GM19372 (cell line): ENCODE data around the gene TEX11.

Experiments
- ATAC-seq: cut with Tn5 transposase; IDR thresholded peaks from one replicate; pipeline ENCODE4 v1.9.1; 2021; ENCODE audit warnings: mild to moderate bottlenecking, low read depth, moderate library complexity; ENCODE audit not compliant: unreplicated experiment

The TEX11 gene

DNA sequence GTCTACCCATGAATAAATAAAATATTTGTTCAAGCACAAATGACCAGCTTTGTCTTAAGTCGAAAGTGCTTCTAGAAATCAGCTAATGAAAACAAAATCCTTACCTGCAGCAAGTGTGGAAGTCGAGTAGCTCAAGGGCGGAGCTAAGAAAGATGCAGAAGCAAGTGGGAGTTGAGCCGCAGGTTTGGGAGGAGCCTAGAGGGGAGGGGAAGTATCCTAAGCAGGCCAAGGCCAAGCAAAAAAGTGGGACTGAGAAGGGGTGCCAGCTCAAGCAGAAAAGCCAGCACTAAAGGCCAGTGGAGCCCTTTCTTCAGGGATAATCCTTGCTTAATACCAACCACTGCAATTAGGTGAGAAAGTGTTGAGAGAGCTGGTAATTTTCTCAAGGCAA lies 403.1 kb downstream of the TEX11 start:
- ATAC-seq, result no peak

DNA sequence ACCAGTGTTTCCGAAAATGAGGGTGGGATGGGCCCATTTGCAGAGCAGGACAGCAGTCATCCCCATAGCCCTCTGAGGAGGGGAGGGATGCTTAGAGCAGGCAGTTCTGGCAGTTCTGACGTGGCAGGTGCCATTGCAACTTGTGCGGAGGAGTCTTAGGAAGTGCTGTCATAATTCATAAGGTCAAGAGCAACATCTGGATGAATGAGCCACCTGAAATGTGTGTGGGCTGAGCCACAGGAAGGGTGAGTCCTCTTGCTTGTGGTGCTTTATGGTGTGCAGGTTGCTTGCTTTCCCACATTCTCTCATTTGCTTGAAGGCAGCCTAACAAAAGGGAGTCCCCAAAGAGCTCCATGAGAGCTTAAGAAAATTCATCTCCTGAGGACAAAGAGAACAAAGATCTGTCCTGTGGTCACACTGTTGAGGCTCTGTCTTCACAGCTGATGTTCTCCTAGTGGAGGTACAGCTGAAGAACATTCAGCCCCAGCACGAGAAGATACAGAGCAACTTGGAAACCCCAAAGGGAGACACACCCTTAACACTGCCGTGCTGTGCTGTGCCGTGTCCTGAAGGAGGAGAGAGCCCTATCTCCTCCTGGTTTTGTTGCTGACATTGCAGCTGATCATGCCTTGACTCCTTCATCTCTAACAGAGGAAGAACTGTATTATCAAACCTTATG lies 403.6 kb downstream of the TEX11 start:
- no peak for ATAC-seq

DNA sequence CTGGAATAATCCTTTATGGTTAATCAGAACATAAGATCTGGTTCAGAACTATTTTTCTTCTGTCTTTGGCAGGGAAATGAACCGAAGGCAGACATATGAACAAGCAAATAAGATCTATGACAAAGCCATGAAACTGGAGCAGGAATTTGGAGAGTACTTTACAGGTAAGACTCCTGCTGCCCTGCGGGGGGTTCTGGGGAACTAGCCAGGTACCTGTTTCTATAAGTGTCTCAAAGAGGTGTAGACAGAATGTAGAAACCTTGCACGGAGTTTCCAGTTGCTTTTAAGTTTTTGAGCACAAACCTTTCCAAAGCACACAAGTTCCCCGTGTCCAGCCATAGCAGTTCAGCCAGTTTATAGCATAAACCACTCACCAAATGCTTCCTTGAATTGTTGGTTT lies 407.7 kb downstream of the TEX11 start:
- no peak for ATAC-seq

DNA sequence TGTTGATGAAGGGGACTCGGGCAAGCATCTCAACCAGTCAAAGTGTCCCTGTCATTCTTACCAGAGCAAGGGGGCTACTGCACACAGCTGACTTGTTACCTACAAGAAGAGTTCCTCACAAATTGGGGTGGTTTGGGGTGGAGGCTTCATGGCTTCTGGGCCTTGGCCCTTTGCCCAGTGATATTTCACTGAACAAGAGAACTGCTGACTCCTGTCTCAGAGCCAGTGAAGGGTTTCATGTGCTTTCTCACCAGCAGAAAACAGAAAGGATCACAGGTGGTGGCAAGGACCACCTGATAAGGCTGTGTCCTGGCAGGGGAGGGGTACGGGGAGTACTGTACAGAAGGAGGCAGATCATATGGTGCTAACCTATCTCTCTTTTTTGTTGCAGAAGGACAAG lies 410.4 kb downstream of the TEX11 start:
- no peak for ATAC-seq

DNA sequence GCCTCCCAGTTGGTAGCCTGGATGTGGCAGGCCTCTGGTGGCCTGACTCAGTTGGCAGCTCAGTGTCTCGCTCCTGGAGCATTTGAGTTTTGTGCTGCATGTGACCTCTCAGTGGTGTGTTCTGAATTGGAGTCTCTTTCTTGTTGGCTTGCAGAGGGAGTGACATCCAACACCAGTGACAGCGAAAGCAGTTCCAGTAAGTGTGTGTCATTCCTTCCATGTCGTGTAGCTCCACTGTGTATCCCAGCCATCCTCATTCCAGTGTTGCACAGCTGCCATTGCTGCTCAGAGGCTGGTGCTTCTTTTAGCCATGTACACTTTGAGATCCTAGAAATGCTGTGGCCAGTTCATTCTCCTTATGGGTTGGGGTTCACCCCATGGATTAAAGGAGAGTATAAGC lies 411.5 kb downstream of the TEX11 start:
- no peak for ATAC-seq

DNA sequence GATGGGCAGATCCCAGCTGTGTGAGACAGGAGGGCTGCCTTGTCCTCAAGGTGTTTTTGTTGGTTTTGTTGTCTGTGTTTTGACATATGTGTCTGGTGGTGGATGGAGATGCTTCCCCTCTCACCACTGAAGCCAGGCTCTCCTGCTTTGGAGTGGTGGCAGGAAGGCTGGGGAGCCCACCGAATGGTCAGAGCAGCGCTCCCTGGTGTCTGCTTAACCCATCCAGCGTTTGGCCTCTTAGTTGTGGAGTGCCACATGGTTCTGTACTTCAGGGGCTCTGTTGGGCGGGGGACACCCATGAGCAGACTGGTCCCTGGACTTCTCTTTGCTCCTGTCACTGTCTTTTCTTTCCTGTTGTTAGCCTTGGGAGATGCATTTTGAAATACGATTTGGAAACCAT lies 412.0 kb downstream of the TEX11 start:
- no peak for ATAC-seq

DNA sequence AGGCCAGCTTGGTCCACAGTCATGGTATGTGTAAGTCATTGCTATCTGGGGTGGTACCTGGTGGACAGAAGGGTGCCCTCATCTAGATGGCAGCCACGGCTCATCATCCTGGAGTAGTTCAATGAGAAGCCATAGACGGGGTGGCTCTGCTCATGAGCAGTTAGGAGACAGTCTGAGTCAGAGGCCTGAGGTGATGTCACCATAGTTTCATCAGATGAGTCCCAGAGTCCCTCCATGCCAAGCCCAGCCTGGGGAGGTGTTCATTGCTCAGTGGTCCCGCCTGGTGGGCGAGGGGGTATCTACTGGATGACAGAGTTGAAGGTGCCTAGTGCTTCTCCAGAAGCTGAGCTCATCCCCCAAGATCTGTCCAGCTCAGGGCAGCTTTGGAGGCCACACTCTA lies 414.1 kb downstream of the TEX11 start:
- no peak for ATAC-seq

DNA sequence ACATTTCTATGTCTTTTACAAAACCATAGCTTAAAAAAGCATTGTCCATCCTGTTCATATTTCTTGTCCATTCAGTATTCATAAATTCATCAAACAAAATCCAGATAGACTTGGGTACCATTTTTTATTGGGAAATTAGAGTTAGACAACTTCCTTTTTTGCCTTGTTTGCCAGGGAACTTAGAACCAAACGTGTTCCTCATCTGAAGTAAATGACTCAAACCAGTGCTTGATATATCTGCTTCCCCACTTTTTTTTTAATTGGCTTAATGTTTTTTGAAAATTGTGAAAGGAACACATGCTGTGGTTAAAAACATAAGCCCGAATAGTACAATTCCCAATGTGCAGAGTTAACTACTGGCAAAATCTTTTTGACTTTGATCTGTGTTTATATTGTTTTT lies 419.7 kb downstream of the TEX11 start:
- no peak for ATAC-seq

DNA sequence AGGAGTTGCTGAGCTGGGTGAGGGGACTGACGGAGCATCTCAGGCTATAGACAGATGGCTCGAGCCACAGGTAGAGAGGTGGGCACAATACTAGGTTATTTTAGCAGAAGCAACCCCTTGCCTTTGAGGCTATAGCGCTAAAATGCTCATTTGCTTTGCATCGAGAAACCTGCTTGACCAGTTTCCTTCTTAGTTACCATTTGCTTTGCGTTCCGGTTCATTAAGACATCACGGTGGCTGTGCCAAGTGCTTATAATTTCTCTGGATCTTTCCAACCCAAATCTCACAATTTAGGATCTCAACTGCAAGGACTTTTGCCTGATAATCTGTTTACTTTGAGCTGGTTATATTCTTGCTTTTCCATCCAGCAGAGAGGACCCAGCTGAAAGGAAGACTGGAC lies 423.0 kb downstream of the TEX11 start:
- no peak for ATAC-seq

DNA sequence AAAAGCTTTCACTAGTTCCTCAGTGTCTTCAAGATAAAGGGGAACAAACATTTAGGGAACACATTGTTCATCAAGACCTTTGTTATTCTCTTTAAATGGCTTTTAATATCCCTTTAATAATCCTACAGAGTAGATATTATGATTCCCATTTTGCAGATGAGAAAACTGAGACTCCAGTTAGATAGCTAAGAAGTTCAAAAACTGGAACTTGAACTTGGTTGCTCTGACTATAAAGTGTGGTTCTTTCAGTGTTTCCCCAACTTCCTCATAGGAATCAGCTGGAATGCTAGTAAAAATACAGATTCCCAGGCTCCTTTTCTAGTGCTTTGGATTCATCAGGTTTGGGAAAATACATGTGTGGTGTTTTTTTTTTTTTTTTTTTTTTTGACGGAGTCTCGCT lies 426.2 kb downstream of the TEX11 start:
- no peak for ATAC-seq

DNA sequence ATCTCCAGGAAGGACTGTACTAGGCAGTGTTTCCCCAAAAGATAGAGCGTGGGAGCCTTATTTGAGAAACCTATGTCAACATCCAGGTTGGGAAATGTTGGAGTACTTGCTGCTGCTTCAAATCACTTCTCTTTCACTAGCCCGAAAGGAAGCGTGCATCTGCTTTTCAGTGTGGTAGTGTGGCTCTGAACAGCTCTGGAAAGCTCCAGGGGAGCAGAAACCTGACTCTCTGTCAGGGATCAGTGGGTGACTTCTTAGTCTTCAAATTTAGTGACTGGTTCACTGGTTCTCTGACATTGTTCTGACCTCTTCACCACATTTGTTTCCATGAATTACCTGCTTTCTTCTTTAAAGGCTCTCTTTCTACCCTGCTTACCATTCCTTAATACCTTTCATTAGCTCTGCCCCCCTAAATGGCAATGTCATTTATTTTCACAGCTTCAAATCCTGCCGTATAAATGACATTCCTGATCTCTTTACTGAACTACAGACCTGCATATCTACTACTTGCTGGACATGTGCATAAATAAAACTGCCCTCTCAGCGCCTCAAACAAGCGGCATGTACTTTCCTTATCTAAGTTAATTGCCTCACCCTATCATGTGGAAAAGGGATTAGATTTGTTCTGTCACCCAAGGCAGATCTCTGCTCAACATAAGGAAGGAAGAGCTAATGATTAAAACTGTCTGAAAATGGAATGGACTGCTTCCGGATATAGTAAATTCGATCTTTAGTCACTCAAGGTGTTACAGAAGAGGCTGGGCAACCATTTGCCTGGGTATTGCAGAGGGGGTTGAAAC lies 426.8 kb downstream of the TEX11 start:
- no peak for ATAC-seq

DNA sequence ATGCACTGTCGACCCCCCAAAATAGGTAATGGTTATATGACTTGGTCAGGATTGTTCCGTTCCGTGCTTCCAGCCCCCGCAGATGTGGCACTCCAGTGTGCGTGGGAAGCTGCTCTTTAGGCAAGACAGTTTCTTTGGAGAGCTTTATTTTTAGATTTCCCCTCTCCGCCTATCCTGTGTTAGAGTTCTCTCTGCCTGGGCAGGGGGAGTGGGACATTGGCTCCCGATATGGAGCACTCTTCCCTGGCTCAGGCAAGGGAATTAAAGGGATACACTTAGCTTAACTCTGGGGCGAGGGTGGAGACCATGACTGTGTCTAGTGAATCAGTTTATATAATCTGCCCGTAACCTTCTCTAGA lies 427.9 kb downstream of the TEX11 start:
- no peak for ATAC-seq

DNA sequence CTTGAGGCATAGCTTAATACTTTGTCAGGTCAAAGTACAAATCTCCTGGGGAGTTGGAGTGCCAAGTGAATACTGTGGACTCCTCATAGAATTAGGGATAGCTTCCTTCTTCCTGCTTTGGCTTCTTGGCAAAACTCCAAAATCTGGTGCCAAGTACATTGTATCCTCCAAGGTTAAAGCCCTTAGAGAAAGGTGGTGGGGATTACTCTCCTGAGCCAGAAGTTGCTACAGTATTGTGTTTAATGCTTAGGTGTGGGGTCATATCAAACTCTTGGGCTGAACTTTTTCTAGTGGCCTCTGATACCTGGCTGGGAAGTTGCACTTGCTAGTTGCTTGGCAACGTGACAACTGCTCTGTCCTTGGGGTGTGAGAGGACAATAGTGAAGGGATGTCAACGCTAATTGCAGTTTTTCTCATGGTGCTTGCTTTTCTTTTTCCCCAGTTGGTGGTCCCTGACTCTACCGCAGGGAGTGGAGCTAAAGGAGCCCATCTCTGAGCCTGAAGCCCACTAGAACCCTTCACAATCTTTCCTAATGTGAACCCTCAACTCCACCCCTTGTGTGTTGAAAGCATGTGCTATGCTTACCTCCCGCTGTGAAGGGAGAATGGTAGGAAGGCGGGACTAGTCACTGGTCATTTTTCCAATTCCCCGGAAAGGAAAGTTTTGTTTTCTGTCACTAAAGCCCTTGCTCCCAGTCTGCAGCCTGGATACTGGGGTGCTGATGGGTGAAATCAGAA lies 428.4 kb downstream of the TEX11 start:
- no peak for ATAC-seq

DNA sequence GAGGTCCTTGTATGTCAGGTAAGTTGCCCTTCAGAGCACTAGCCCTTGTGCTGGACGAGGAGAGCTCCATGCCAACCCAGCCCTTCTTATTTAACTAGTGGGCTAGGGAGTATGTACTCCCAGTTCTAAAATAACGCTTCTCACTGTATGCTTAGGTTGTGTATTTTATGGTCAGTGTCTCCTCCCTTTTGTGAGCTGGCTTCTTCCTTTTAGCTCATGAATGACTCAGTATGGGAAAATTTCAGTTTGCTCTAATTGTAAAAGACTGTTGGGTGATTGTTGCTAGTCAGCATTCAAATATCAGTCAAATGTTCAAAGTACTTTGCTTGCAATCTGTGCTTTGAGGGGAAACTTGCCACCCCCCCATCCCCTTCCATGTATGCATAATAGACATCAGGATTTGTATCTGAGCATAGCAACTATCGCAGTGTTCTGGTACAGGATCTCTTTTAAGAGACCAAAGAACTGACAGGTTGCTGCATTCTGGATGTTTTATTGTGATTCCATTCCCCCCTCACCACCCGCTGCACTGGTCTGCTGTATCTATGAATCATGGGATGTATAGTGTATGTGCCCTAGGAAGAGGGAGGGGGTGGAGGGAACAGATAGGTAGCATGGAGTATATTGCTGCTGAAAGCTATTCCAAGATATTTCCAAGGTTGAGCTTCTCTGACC lies 429.1 kb downstream of the TEX11 start:
- ATAC-seq, result no peak
